IMR-90 (cell line): ENCODE results near the gene GADL1. TPM values are rescaled to one million over a fixed set of nuclear protein-coding genes. Genes with fewer than 3 reads are reported as not detected.

Experiments
- ATAC-seq: fragments of 200-7000 bp; cut with Tn5 transposase; 2 replicates; pipeline ENCODE4 v1.9.1; 2020; ENCODE audit warnings: low read depth, mild to moderate bottlenecking, moderate library complexity
- BruUV-seq: library from RNA; stranded (reverse); fragments of 400-500 nt; replicated peaks from 2 replicates; lab custom pipeline; 2021; lab: Mats Ljungman, UMichigan
- CTCF ChIA-PET: fragments of 300-600 bp; formaldehyde crosslinking; extraction: SDS; loops from one replicate; lab custom pipeline; 2021; ENCODE audit warnings: antibody characterized with exemption; lab: Yijun Ruan, JAX
- POLR2A ChIA-PET: fragments of 300-600 bp; sonication (Branson Sonifier 250); formaldehyde crosslinking; loops from one replicate; lab custom pipeline; 2022; ENCODE audit warnings: antibody characterized with exemption; ENCODE audit not compliant: unreplicated experiment; lab: Charles Lee
- DNase-seq: peaks from one replicate; pipeline ENCODE4 v3.0.0; 2013
- H2AFZ ChIP-seq: replicated peaks from 2 replicates; pipeline ENCODE3; 2013; ENCODE audit warnings: low read length, mild to moderate bottlenecking; ENCODE audit not compliant: poor library complexity
- H2AK5ac ChIP-seq: 2 replicates; pipeline ENCODE4 v1.6.1; 2013; ENCODE audit warnings: low read depth, low read length, inconsistent platforms
- H2AK9ac ChIP-seq: replicated peaks from 2 replicates; pipeline ENCODE3; 2013; ENCODE audit warnings: mild to moderate bottlenecking, low read depth, low read length, moderate library complexity; ENCODE audit not compliant: poor library complexity
- H2BK120ac ChIP-seq: 2 replicates; pipeline ENCODE4 v1.6.1; 2013; ENCODE audit warnings: low read depth, low read length, inconsistent platforms
- H2BK15ac ChIP-seq: 3 replicates; pipeline ENCODE4 v1.6.1; 2013; ENCODE audit warnings: low read depth, low read length, inconsistent platforms
- H2BK20ac ChIP-seq: 2 replicates; pipeline ENCODE4 v1.6.1; 2013; ENCODE audit warnings: low read depth, mild to moderate bottlenecking, inconsistent platforms, low read length, moderate library complexity
- H2BK5ac ChIP-seq: 2 replicates; pipeline ENCODE4 v1.6.1; 2013; ENCODE audit warnings: mild to moderate bottlenecking, low read depth, low read length, inconsistent platforms; ENCODE audit not compliant: poor library complexity, severe bottlenecking
- H3K14ac ChIP-seq: replicated peaks from 2 replicates; pipeline ENCODE4 v1.6.1; 2013; ENCODE audit warnings: low read depth, low read length, inconsistent platforms
- H3K18ac ChIP-seq: 2 replicates; pipeline ENCODE4 v1.6.1; 2013; ENCODE audit warnings: low read depth, low read length, control low read depth
- H3K23ac ChIP-seq: 2 replicates; pipeline ENCODE4 v1.6.1; 2013; ENCODE audit warnings: low read depth, low read length, inconsistent platforms
- H3K27ac ChIP-seq: 2 replicates; pipeline ENCODE4 v1.5.1; 2013; ENCODE audit warnings: mild to moderate bottlenecking, control low read depth, low read length; ENCODE audit not compliant: insufficient read depth
- H3K27me3 ChIP-seq: 2 replicates; pipeline ENCODE4 v1.6.1; 2013; ENCODE audit warnings: low read length; ENCODE audit not compliant: control insufficient read depth, insufficient read depth
- H3K36me3 ChIP-seq: 2 replicates; pipeline ENCODE4 v1.6.1; 2013; ENCODE audit warnings: low read length, mixed read lengths; ENCODE audit not compliant: control insufficient read depth, insufficient read depth
- H3K4ac ChIP-seq: 2 replicates; pipeline ENCODE4 v1.6.1; 2013; ENCODE audit warnings: low read depth, low read length, inconsistent platforms
- H3K4me1 ChIP-seq: 2 replicates; pipeline ENCODE4 v1.6.1; 2013; ENCODE audit warnings: low read length, mixed read lengths; ENCODE audit not compliant: control insufficient read depth, insufficient read depth
- H3K4me2 ChIP-seq: 2 replicates; pipeline ENCODE4 v1.6.1; 2013; ENCODE audit warnings: low read depth, mild to moderate bottlenecking, control low read depth, low read length, moderate library complexity
- H3K4me3 ChIP-seq: 2 replicates; pipeline ENCODE4 v1.5.1; 2013; ENCODE audit warnings: low read depth, mild to moderate bottlenecking, control low read depth, low read length, moderate library complexity; ENCODE audit not compliant: insufficient read depth
- H3K56ac ChIP-seq: 2 replicates; pipeline ENCODE4 v1.6.1; 2013; ENCODE audit warnings: low read length, inconsistent platforms; ENCODE audit not compliant: insufficient read depth; ENCODE audit errors: extremely low read depth
- H3K79me1 ChIP-seq, 2 experiments: 2 replicates each; pipeline ENCODE4 v1.6.1; 2013; ENCODE audit warnings: low read length in 2 of 2, inconsistent platforms in 1 of 2, low read depth in 1 of 2
- H3K9ac ChIP-seq: 2 replicates; pipeline ENCODE4 v1.6.1; 2013; ENCODE audit warnings: low read depth, low read length, control low read depth
- H3K9me1 ChIP-seq: 2 replicates; pipeline ENCODE4 v1.6.1; 2013; ENCODE audit warnings: low read length, inconsistent platforms; ENCODE audit not compliant: insufficient read depth
- H3K9me3 ChIP-seq: 2 replicates; pipeline ENCODE4 v1.6.1; 2013; ENCODE audit warnings: low read length; ENCODE audit not compliant: control insufficient read depth, insufficient read depth
- H4K20me1 ChIP-seq: 2 replicates; pipeline ENCODE4 v1.6.1; 2013; ENCODE audit warnings: low read length, inconsistent platforms; ENCODE audit not compliant: insufficient read depth
- H4K5ac ChIP-seq: 2 replicates; pipeline ENCODE4 v1.6.1; 2013; ENCODE audit warnings: mild to moderate bottlenecking, low read depth, low read length, control low read depth
- H4K8ac ChIP-seq, 2 experiments: 2 replicates each; pipeline ENCODE4 v1.6.1; 2013; ENCODE audit warnings: low read depth in 2 of 2, low read length in 2 of 2, control low read depth in 1 of 2, inconsistent platforms in 1 of 2
- H4K91ac ChIP-seq: 2 replicates; pipeline ENCODE4 v1.6.1; 2013; ENCODE audit warnings: low read depth, low read length, inconsistent platforms; ENCODE audit not compliant: insufficient read depth
- BHLHE40 ChIP-seq: fragments of 150-350 bp; IDR thresholded peaks from 2 replicates; pipeline ENCODE4 v1.6.1; 2016; ENCODE audit warnings: mild to moderate bottlenecking, low read depth, low read length
- ELK1 ChIP-seq: fragments of 150-350 bp; IDR thresholded peaks from 2 replicates; pipeline ENCODE4 v1.6.1; 2016; ENCODE audit warnings: low read depth, mild to moderate bottlenecking, low read length, moderate library complexity, borderline replicate concordance
- FOS ChIP-seq: fragments of 150-350 bp; IDR thresholded peaks from 2 replicates; pipeline ENCODE4 v1.6.1; 2016; ENCODE audit warnings: low read depth, low read length
- MAZ ChIP-seq: IDR thresholded peaks from 2 replicates; pipeline ENCODE4 v1.6.1; 2012; ENCODE audit warnings: low read depth, mild to moderate bottlenecking, low read length, improper control_type of control experiment, moderate library complexity, borderline replicate concordance
- RFX5 ChIP-seq: IDR thresholded peaks from 2 replicates; pipeline ENCODE4 v1.8.0; 2012; ENCODE audit warnings: low read depth, mild to moderate bottlenecking, low read length, moderate library complexity
- USF2 ChIP-seq: fragments of 150-350 bp; IDR thresholded peaks from 2 replicates; pipeline ENCODE4 v1.6.1; 2017; ENCODE audit warnings: mild to moderate bottlenecking, antibody characterized with exemption, low read length, low read depth
- dilution Hi-C: fragments of 300-500 bp; cut with HindIII; formaldehyde crosslinking; loops from one replicate; pipeline ENCODE4 v1.14.3; 2018; ENCODE audit warnings: low sequenced_read_pairs; ENCODE audit not compliant: unreplicated experiment
- in situ Hi-C: fragments of 300-500 bp; cut with MboI; formaldehyde crosslinking; loops from 3 replicates; pipeline ENCODE4 v1.14.3; 2019; ENCODE audit warnings: low sequenced_read_pairs, inconsistent platforms, mixed read lengths
- intact Hi-C: fragments of 100-400 bp; cut with micrococcal nuclease; formaldehyde crosslinking; loops from 2 replicates; pipeline ENCODE4 v1.10.0; 2022
- polyA plus RNA-seq, 3 experiments: library from polyadenylated mRNA; depleted of rRNA; stranded (reverse); fragments of >200 nt; gene quantifications; 2 replicates each; pipeline ENCODE4 v1.2.3, GENCODE V29; 2012; ENCODE audit warnings: low replicate concordance in 1 of 3
- total RNA-seq: library from RNA; depleted of rRNA; stranded (reverse); fragments of >200 nt; gene quantifications from 2 replicates; pipeline ENCODE4 v1.2.3, GENCODE V29; 2012

GADL1 gene
- total and polyA plus RNA-seq, 2 of the 4 experiments (the other 2 are of a cell fraction) = not detected

GRCh38 chr3:30708472-30708871, 186.0 kb downstream of the GADL1 start:
- Histone ChIP-seq H3K14ac (no peak overlapping the region), H3K4me3 (no peak overlapping the region), H3K56ac (no peak overlapping the region), H2AK9ac (no peak overlapping the region), H2AFZ (no peak overlapping the region), H4K20me1 (no peaks in the 10 kb centered on the region), H3K4me1 (no peaks in the 10 kb centered on the region), H3K4me2 (no peak overlapping the region), H3K9ac (no peak overlapping the region), H2BK20ac (no peak overlapping the region), H4K5ac (no peak overlapping the region), H3K9me3 (peaks cover under 1% of the 10 kb centered on the region; the same call in 1 of the 2 replicates), H2AK5ac (no peak overlapping the region), H3K79me1 (no peaks in the 10 kb centered on the region), H4K8ac (no peak overlapping the region), H3K23ac (no peak overlapping the region), H3K18ac (no peak overlapping the region), H3K36me3 (no peaks in the 10 kb centered on the region), H4K91ac (no peak overlapping the region), H2BK120ac (no peak overlapping the region), H2BK5ac (no peak overlapping the region), H3K9me1 (no peaks in the 10 kb centered on the region), H3K27ac (no peak overlapping the region), H3K27me3 (no peaks in the 10 kb centered on the region), H2BK15ac (no peak overlapping the region), H3K4ac (no peak overlapping the region)
- BruUV-seq = no TSS peak
- ChIA-PET POLR2A (no interaction called here), CTCF (no interaction called here)
- no peak for ATAC-seq
- intact Hi-C loops = no loop called here
- DNase-seq = no peak
- in situ Hi-C loops = no loop called here
- dilution Hi-C loops = no loop called here
- TF ChIP-seq RFX5 = no peak
- no peak for TF ChIP-seq BHLHE40
- no peak for TF ChIP-seq USF2
- no peak for TF ChIP-seq MAZ
- no peak for TF ChIP-seq ELK1
- TF ChIP-seq FOS = no peak
